HuH-7 (cell line): Measurements from ENCODE around the gene RNF157.
"Not testable (repeated sequence)": the region's sequence is repeated elsewhere in the genome, so short reads cannot be mapped to it uniquely, and the experiment has no call there.

Experiments used
- DNase-seq: peaks from one replicate; pipeline ENCODE4 v3.0.0; 2011; ENCODE audit warnings: low spot score

Gene RNF157

GRCh38 chr17:76234354-76234679, 6.0 kb downstream of the RNF157 start:
- DNase-seq = no peak

GRCh38 chr17:76233588-76234353, 6.5 kb downstream of the RNF157 start:
- DNase-seq = no peak

GRCh38 chr17:76232342-76232741, 8.0 kb downstream of the RNF157 start:
- no peak for DNase-seq

- not testable (repeated sequence) for DNase-seq
These were observed 13.5 kb downstream of the RNF157 start for GRCh38 chr17:76226749-76227148.

- DNase-seq = not testable (repeated sequence)
These were observed 14.8 kb downstream of the RNF157 start for GRCh38 chr17:76225373-76226086.

- DNase-seq = no peak
These were observed 16.5 kb downstream of the RNF157 start for GRCh38 chr17:76223802-76224201.

GRCh38 chr17:76219670-76220383, 20.5 kb downstream of the RNF157 start:
- DNase-seq = no peak

GRCh38 chr17:76217081-76217480, 23.2 kb downstream of the RNF157 start:
- DNase-seq = no peak

- no peak for DNase-seq
These were observed 26.8 kb downstream of the RNF157 start for GRCh38 chr17:76213491-76213890.

GRCh38 chr17:76208120-76208519, 32.2 kb downstream of the RNF157 start:
- DNase-seq = no peak

GRCh38 chr17:76207275-76208059, 32.8 kb downstream of the RNF157 start:
- no peak for DNase-seq

- not testable (repeated sequence) for DNase-seq
These were observed 34.6 kb downstream of the RNF157 start for GRCh38 chr17:76205542-76206144.

GRCh38 chr17:76204277-76204676, 36.0 kb downstream of the RNF157 start:
- DNase-seq = no peak

- no peak for DNase-seq
These were observed 39.9 kb downstream of the RNF157 start for GRCh38 chr17:76200354-76200753.

- no peak for DNase-seq
These were observed 40.8 kb downstream of the RNF157 start for GRCh38 chr17:76199469-76199868.

- no peak for DNase-seq
These were observed 41.6 kb downstream of the RNF157 start for GRCh38 chr17:76198702-76199101.

- no peak for DNase-seq
These were observed 42.4 kb downstream of the RNF157 start for GRCh38 chr17:76197911-76198310.

- no peak for DNase-seq
These were observed 43.6 kb downstream of the RNF157 start for GRCh38 chr17:76196675-76197074.

GRCh38 chr17:76195281-76196096, 44.8 kb downstream of the RNF157 start:
- DNase-seq = no peak

- DNase-seq = no peak
These were observed 46.7 kb downstream of the RNF157 start for GRCh38 chr17:76193591-76193990.

GRCh38 chr17:76191896-76192295, 48.4 kb downstream of the RNF157 start:
- DNase-seq = no peak
